ENCODE data around the gene RECQL5.

GRCh38 chr17:75681289-75681688 is 14.3 kb upstream of the RECQL5 start:
- TF ChIP-seq EP300 (IDR thresholded peaks at IDR 0.05) = no peak
- no peak for TF ChIP-seq POLR2A (IDR thresholded peaks at IDR 0.05)

Measured in tibial nerve (tissue), 3 donors.